ENCODE data around the gene EYA4. TPM values are rescaled to one million over a fixed set of nuclear protein-coding genes. Genes with fewer than 3 reads are reported as not detected.

EYA4 gene
- total RNA-seq, 1 experiment from 2014 or later = not detected

GRCh38 chr6:133532908-133533307, 291.8 kb downstream of the EYA4 start:
- Histone ChIP-seq H3K4me1 (no peaks in the 10 kb centered on the region), H3K36me3 (ENCODE audit: control insufficient read depth, insufficient read depth, low read length) (no peaks in the 10 kb centered on the region), H3K4me3 (ENCODE audit: low read depth, low read length) (no peak overlapping the region), H3K9me3 (no peaks in the 10 kb centered on the region), H3K27me3 (replicated peaks; ENCODE audit: control insufficient read depth, insufficient read depth, low read length) (no peaks in the 10 kb centered on the region)
- H3K27ac Mint-ChIP-seq (ENCODE audit: unreplicated experiment) = no peak overlapping the region
- no peaks in the 10 kb centered on the region for H3K36me3 Mint-ChIP-seq (ENCODE audit: insufficient read depth, unreplicated experiment)
- BruUV-seq (replicated peaks) = no TSS peak
- intact Hi-C loops (cut with micrococcal nuclease; ENCODE audit: unreplicated experiment) = no loop called here
- no peak overlapping the region for H3K4me3 Mint-ChIP-seq (ENCODE audit: unreplicated experiment)
- peaks cover 20% of the 10 kb centered on the region for H3K27me3 Mint-ChIP-seq (ENCODE audit: insufficient read depth, unreplicated experiment)
- ChIA-PET POLR2A (no interaction called here), CTCF (no interaction called here)
- no peaks in the 10 kb centered on the region for H3K4me1 Mint-ChIP-seq (ENCODE audit: low read depth, unreplicated experiment)
- H3K9me3 Mint-ChIP-seq (ENCODE audit: unreplicated experiment) = no peaks in the 10 kb centered on the region
- TF ChIP-seq CTCF (IDR thresholded peaks at IDR 0.05; ENCODE audit: insufficient read depth in 1 of 2, low read depth in 1 of 2, low read length in 1 of 2, severe bottlenecking in 1 of 2, unreplicated experiment in 1 of 2) = no peak
- no peak for DNase-seq

- Histone ChIP-seq H3K4me1 (no peaks in the 10 kb centered on the region), H3K9me3 (no peaks in the 10 kb centered on the region), H3K4me3 (ENCODE audit: low read depth, low read length) (no peak overlapping the region), H3K36me3 (ENCODE audit: control insufficient read depth, insufficient read depth, low read length) (no peaks in the 10 kb centered on the region), H3K27me3 (replicated peaks; ENCODE audit: control insufficient read depth, insufficient read depth, low read length) (no peaks in the 10 kb centered on the region)
- no peak for DNase-seq
- BruUV-seq (replicated peaks) = no TSS peak
- no peak for TF ChIP-seq CTCF (IDR thresholded peaks at IDR 0.05; ENCODE audit: insufficient read depth in 1 of 2, low read depth in 1 of 2, low read length in 1 of 2, severe bottlenecking in 1 of 2, unreplicated experiment in 1 of 2)
- no peak overlapping the region for H3K27ac Mint-ChIP-seq (ENCODE audit: unreplicated experiment)
- no peaks in the 10 kb centered on the region for H3K9me3 Mint-ChIP-seq (ENCODE audit: unreplicated experiment)
- intact Hi-C loops (cut with micrococcal nuclease; ENCODE audit: unreplicated experiment) = no loop called here
- H3K27me3 Mint-ChIP-seq (ENCODE audit: insufficient read depth, unreplicated experiment) = peaks cover 7% of the 10 kb centered on the region
- CTCF ChIA-PET = no interaction called here
- no peaks in the 10 kb centered on the region for H3K4me1 Mint-ChIP-seq (ENCODE audit: low read depth, unreplicated experiment)
- no peaks in the 10 kb centered on the region for H3K36me3 Mint-ChIP-seq (ENCODE audit: insufficient read depth, unreplicated experiment)
- H3K4me3 Mint-ChIP-seq (ENCODE audit: unreplicated experiment) = no peak overlapping the region
- POLR2A ChIA-PET = no interaction called here
Measured at GRCh38 chr6:133539502-133540259, 298.5 kb downstream of the EYA4 start.

- H3K27me3 Mint-ChIP-seq (ENCODE audit: insufficient read depth, unreplicated experiment) = peaks cover 3% of the 10 kb centered on the region
- DNase-seq = no peak
- H3K4me1 Mint-ChIP-seq (ENCODE audit: low read depth, unreplicated experiment) = no peaks in the 10 kb centered on the region
- no peaks in the 10 kb centered on the region for H3K9me3 Mint-ChIP-seq (ENCODE audit: unreplicated experiment)
- no peaks in the 10 kb centered on the region for H3K36me3 Mint-ChIP-seq (ENCODE audit: insufficient read depth, unreplicated experiment)
- H3K27me3 ChIP-seq (replicated peaks; ENCODE audit: control insufficient read depth, insufficient read depth, low read length) = no peaks in the 10 kb centered on the region
- H3K27ac Mint-ChIP-seq (ENCODE audit: unreplicated experiment) = no peak overlapping the region
- no peaks in the 10 kb centered on the region for H3K4me1 ChIP-seq
- no peak overlapping the region for H3K4me3 ChIP-seq (ENCODE audit: low read depth, low read length)
- POLR2A ChIA-PET = no interaction called here
- H3K9me3 ChIP-seq = no peaks in the 10 kb centered on the region
- BruUV-seq (replicated peaks) = no TSS peak
- TF ChIP-seq CTCF (IDR thresholded peaks at IDR 0.05; ENCODE audit: insufficient read depth in 1 of 2, low read depth in 1 of 2, low read length in 1 of 2, severe bottlenecking in 1 of 2, unreplicated experiment in 1 of 2) = no peak
- CTCF ChIA-PET = no interaction called here
- H3K36me3 ChIP-seq (ENCODE audit: control insufficient read depth, insufficient read depth, low read length) = no peaks in the 10 kb centered on the region
- intact Hi-C loops (cut with micrococcal nuclease; ENCODE audit: unreplicated experiment) = no loop called here
- no peak overlapping the region for H3K4me3 Mint-ChIP-seq (ENCODE audit: unreplicated experiment)
Measured at GRCh38 chr6:133540361-133540760, 299.2 kb downstream of the EYA4 start.
